ENCODE results near the gene LARGE1. TPM values are rescaled to one million over a fixed set of nuclear protein-coding genes. Genes with fewer than 3 reads are reported as not detected.

LARGE1 gene
- total RNA-seq, 1 donor from 2014 or later: 0.47 TPM

GRCh38 chr22:33331017-33331416 lies 589.3 kb downstream of the LARGE1 start:
- H3K4me3 Mint-ChIP-seq: no peak overlapping the region
- H3K9me3 Mint-ChIP-seq: peaks cover 4% of the 10 kb centered on the region
- intact Hi-C loops (cut with micrococcal nuclease): no loop called here
- H3K27ac Mint-ChIP-seq: no peak overlapping the region
- H3K4me1 Mint-ChIP-seq: no peaks in the 10 kb centered on the region
- no peaks in the 10 kb centered on the region for H3K36me3 Mint-ChIP-seq (ENCODE audit: low read depth)
- H3K27me3 Mint-ChIP-seq: no peaks in the 10 kb centered on the region
- no peak for DNase-seq

- H3K36me3 Mint-ChIP-seq (ENCODE audit: low read depth): no peaks in the 10 kb centered on the region
- H3K4me1 Mint-ChIP-seq: no peaks in the 10 kb centered on the region
- no peak overlapping the region for H3K27ac Mint-ChIP-seq
- no peak for DNase-seq
- peaks cover 1% of the 10 kb centered on the region for H3K9me3 Mint-ChIP-seq
- H3K27me3 Mint-ChIP-seq: no peaks in the 10 kb centered on the region
- H3K4me3 Mint-ChIP-seq: no peak overlapping the region
- intact Hi-C loops (cut with micrococcal nuclease): no loop called here
Observed at GRCh38 chr22:33330534-33330933, 589.7 kb downstream of the LARGE1 start.

- Mint-ChIP-seq H3K9me3 (no peaks in the 10 kb centered on the region), H3K27me3 (no peaks in the 10 kb centered on the region), H3K4me1 (no peaks in the 10 kb centered on the region), H3K27ac (no peak overlapping the region), H3K36me3 (ENCODE audit: low read depth) (no peaks in the 10 kb centered on the region), H3K4me3 (no peak overlapping the region)
- intact Hi-C loops (cut with micrococcal nuclease): no loop called here
- no peak for DNase-seq
Observed at GRCh38 chr22:33329398-33329797, 590.9 kb downstream of the LARGE1 start.

- Mint-ChIP-seq H3K9me3 (no peaks in the 10 kb centered on the region), H3K27me3 (no peaks in the 10 kb centered on the region), H3K4me1 (no peaks in the 10 kb centered on the region), H3K4me3 (no peak overlapping the region), H3K27ac (no peak overlapping the region), H3K36me3 (ENCODE audit: low read depth) (no peaks in the 10 kb centered on the region)
- intact Hi-C loops (cut with micrococcal nuclease): no loop called here
- no peak for DNase-seq
Observed at GRCh38 chr22:33328789-33329296, 591.4 kb downstream of the LARGE1 start.

- no peak for DNase-seq
- intact Hi-C loops (cut with micrococcal nuclease): no loop called here
- Mint-ChIP-seq H3K27me3 (no peaks in the 10 kb centered on the region), H3K27ac (no peak overlapping the region), H3K9me3 (no peaks in the 10 kb centered on the region), H3K4me1 (no peaks in the 10 kb centered on the region), H3K36me3 (ENCODE audit: low read depth) (no peaks in the 10 kb centered on the region), H3K4me3 (no peak overlapping the region)
Observed at GRCh38 chr22:33327348-33327860, 592.9 kb downstream of the LARGE1 start.

GRCh38 chr22:33326540-33327295 lies 593.6 kb downstream of the LARGE1 start:
- no peaks in the 10 kb centered on the region for H3K27me3 Mint-ChIP-seq
- H3K4me3 Mint-ChIP-seq: no peak overlapping the region
- H3K27ac Mint-ChIP-seq: no peak overlapping the region
- DNase-seq: no peak
- H3K9me3 Mint-ChIP-seq: no peaks in the 10 kb centered on the region
- no peaks in the 10 kb centered on the region for H3K4me1 Mint-ChIP-seq
- intact Hi-C loops (cut with micrococcal nuclease): no loop called here
- no peaks in the 10 kb centered on the region for H3K36me3 Mint-ChIP-seq (ENCODE audit: low read depth)

- Mint-ChIP-seq H3K27ac (no peak overlapping the region), H3K4me1 (peaks cover 2% of the 10 kb centered on the region), H3K9me3 (no peaks in the 10 kb centered on the region), H3K4me3 (no peak overlapping the region), H3K36me3 (ENCODE audit: low read depth) (no peaks in the 10 kb centered on the region), H3K27me3 (no peaks in the 10 kb centered on the region)
- DNase-seq: no peak
- intact Hi-C loops (cut with micrococcal nuclease): no loop called here
Observed at GRCh38 chr22:33325232-33326004, 594.9 kb downstream of the LARGE1 start.

GRCh38 chr22:33324228-33324627 lies 596.0 kb downstream of the LARGE1 start:
- no peak overlapping the region for H3K27ac Mint-ChIP-seq
- intact Hi-C loops (cut with micrococcal nuclease): no loop called here

GRCh38 chr22:33321466-33321865 lies 598.8 kb downstream of the LARGE1 start:
- no peak for DNase-seq
- H3K27me3 Mint-ChIP-seq: no peaks in the 10 kb centered on the region
- H3K4me3 Mint-ChIP-seq: no peak overlapping the region
- intact Hi-C loops (cut with micrococcal nuclease): no loop called here
- peaks cover 2% of the 10 kb centered on the region for H3K4me1 Mint-ChIP-seq
- peaks cover 5% of the 10 kb centered on the region for H3K9me3 Mint-ChIP-seq
- H3K27ac Mint-ChIP-seq: no peak overlapping the region
- no peaks in the 10 kb centered on the region for H3K36me3 Mint-ChIP-seq (ENCODE audit: low read depth)

More at GRCh38 chr22:33324228-33324627, 596.0 kb downstream of the LARGE1 start:
- H3K9me3 Mint-ChIP-seq: no peaks in the 10 kb centered on the region
- H3K4me1 Mint-ChIP-seq: peaks cover 2% of the 10 kb centered on the region
- no peak overlapping the region for H3K4me3 Mint-ChIP-seq
- no peaks in the 10 kb centered on the region for H3K27me3 Mint-ChIP-seq
- no peak for DNase-seq
- H3K36me3 Mint-ChIP-seq (ENCODE audit: low read depth): no peaks in the 10 kb centered on the region

GRCh38 chr22:33315954-33316353 lies 604.3 kb downstream of the LARGE1 start:
- H3K9me3 Mint-ChIP-seq: peaks cover 5% of the 10 kb centered on the region
- H3K4me1 Mint-ChIP-seq: no peaks in the 10 kb centered on the region
- DNase-seq: no peak

GRCh38 chr22:33315117-33315516 lies 605.2 kb downstream of the LARGE1 start:
- no peak overlapping the region for H3K4me3 Mint-ChIP-seq
- no peak for DNase-seq
- peaks cover 5% of the 10 kb centered on the region for H3K9me3 Mint-ChIP-seq
- H3K4me1 Mint-ChIP-seq: no peaks in the 10 kb centered on the region
- no peak overlapping the region for H3K27ac Mint-ChIP-seq
- H3K36me3 Mint-ChIP-seq (ENCODE audit: low read depth): no peaks in the 10 kb centered on the region
- H3K27me3 Mint-ChIP-seq: no peaks in the 10 kb centered on the region
- intact Hi-C loops (cut with micrococcal nuclease): no loop called here

More at GRCh38 chr22:33315954-33316353, 604.3 kb downstream of the LARGE1 start:
- Mint-ChIP-seq H3K4me3 (no peak overlapping the region), H3K27me3 (no peaks in the 10 kb centered on the region), H3K27ac (no peak overlapping the region), H3K36me3 (ENCODE audit: low read depth) (no peaks in the 10 kb centered on the region)
- intact Hi-C loops (cut with micrococcal nuclease): no loop called here

GRCh38 chr22:33314316-33314715 lies 606.0 kb downstream of the LARGE1 start:
- Mint-ChIP-seq H3K36me3 (ENCODE audit: low read depth) (no peaks in the 10 kb centered on the region), H3K9me3 (peaks cover 5% of the 10 kb centered on the region), H3K27me3 (no peaks in the 10 kb centered on the region), H3K27ac (no peak overlapping the region), H3K4me3 (no peak overlapping the region), H3K4me1 (no peaks in the 10 kb centered on the region)
- intact Hi-C loops (cut with micrococcal nuclease): no loop called here
- no peak for DNase-seq

- intact Hi-C loops (cut with micrococcal nuclease): loop anchor here (2.0 kb wide), 1 partner anchor 278 kb away; no protein-coding TSS in a partner anchor
- Mint-ChIP-seq H3K4me1 (no peaks in the 10 kb centered on the region), H3K4me3 (no peak overlapping the region), H3K9me3 (no peaks in the 10 kb centered on the region), H3K27me3 (no peaks in the 10 kb centered on the region), H3K27ac (no peak overlapping the region), H3K36me3 (ENCODE audit: low read depth) (no peaks in the 10 kb centered on the region)
- DNase-seq: no peak
Observed at GRCh38 chr22:33303099-33303498, 617.2 kb downstream of the LARGE1 start.

- H3K4me1 Mint-ChIP-seq: no peaks in the 10 kb centered on the region
Observed at GRCh38 chr22:33302549-33302948, 617.7 kb downstream of the LARGE1 start.

More at GRCh38 chr22:33302549-33302948, 617.7 kb downstream of the LARGE1 start:
- intact Hi-C loops (cut with micrococcal nuclease): loop anchor here (2.0 kb wide), 1 partner anchor 278 kb away; no protein-coding TSS in a partner anchor
- no peaks in the 10 kb centered on the region for H3K36me3 Mint-ChIP-seq (ENCODE audit: low read depth)
- no peak overlapping the region for H3K4me3 Mint-ChIP-seq
- H3K9me3 Mint-ChIP-seq: no peaks in the 10 kb centered on the region
- H3K27me3 Mint-ChIP-seq: no peaks in the 10 kb centered on the region
- DNase-seq: no peak
- no peak overlapping the region for H3K27ac Mint-ChIP-seq
